ENCODE results near the gene CALY. TPM values are rescaled to one million over a fixed set of nuclear protein-coding genes. Genes with fewer than 3 reads are reported as not detected.
"Not testable (repeated sequence)": the region's sequence is repeated elsewhere in the genome, so short reads cannot be mapped to it uniquely, and the experiment has no call there.

CALY gene
- total RNA-seq, 1 experiment from 2014 or later = 0.47 TPM

- H3K9me3 ChIP-seq (ENCODE audit: control insufficient read depth in 1 of 2, insufficient read depth in 1 of 2, low read depth in 1 of 2, low read length in 2 of 2); H3K79me2 ChIP-seq (ENCODE audit: insufficient read depth, low read length); H3K9ac ChIP-seq (ENCODE audit: low read length); H3K4me3 ChIP-seq (replicated peaks in 1 of 2; ENCODE audit: low read depth in 1 of 2, low read length in 2 of 2); H3K4me2 ChIP-seq (ENCODE audit: low read length); DNase-seq (ENCODE audit: low read depth, low spot score); H3K9me2 ChIP-seq (ENCODE audit: insufficient read depth); BruUV-seq (replicated peaks); H3K27ac ChIP-seq (ENCODE audit: low read depth, low read length); ATAC-seq; H3K27me3 ChIP-seq (ENCODE audit: insufficient read depth, low read length); H2AFZ ChIP-seq (ENCODE audit: low read depth, low read length, poor library complexity, severe bottlenecking); H3K4me1 ChIP-seq (ENCODE audit: control insufficient read depth in 1 of 2, insufficient read depth in 2 of 2, low read length in 2 of 2); H4K20me1 ChIP-seq (ENCODE audit: insufficient read depth); CTCF ChIA-PET; intact Hi-C loops (cut with micrococcal nuclease); RAD21 ChIA-PET (ENCODE audit: low non-redundant PET in 1 of 2, low total read pairs in 2 of 2, uncharacterized antibody in 2 of 2, unreplicated experiment in 2 of 2); POLR2A ChIA-PET; H3K36me3 ChIP-seq (ENCODE audit: control insufficient read depth in 1 of 2, insufficient read depth in 2 of 2, low read length in 2 of 2): not testable (repeated sequence)
Observed at GRCh38 chr10:133376183-133376582, 39.5 kb upstream of the CALY start.

GRCh38 chr10:133375357-133376115, 38.8 kb upstream of the CALY start:
- Histone ChIP-seq H3K4me3 (replicated peaks in 1 of 2; ENCODE audit: low read depth in 1 of 2, low read length in 2 of 2) (no peak overlapping the region), H3K79me2 (ENCODE audit: insufficient read depth, low read length) (0 out of 2 replicates have a peak, but pooled peaks cover 4% of the 10 kb centered on the region), H3K9me3 (ENCODE audit: control insufficient read depth in 1 of 2, insufficient read depth in 1 of 2, low read depth in 1 of 2, low read length in 2 of 2) (no peaks in the 10 kb centered on the region), H3K4me2 (ENCODE audit: low read length) (no peak overlapping the region), H3K27ac (ENCODE audit: low read depth, low read length) (no peak overlapping the region), H3K27me3 (ENCODE audit: insufficient read depth, low read length) (no peaks in the 10 kb centered on the region), H2AFZ (ENCODE audit: low read depth, low read length, poor library complexity, severe bottlenecking) (no peak overlapping the region), H3K9ac (ENCODE audit: low read length) (no peak overlapping the region), H3K9me2 (ENCODE audit: insufficient read depth) (no peaks in the 10 kb centered on the region), H3K36me3 (ENCODE audit: control insufficient read depth in 1 of 2, insufficient read depth in 2 of 2, low read length in 2 of 2) (no peaks in the 10 kb centered on the region), H3K4me1 (ENCODE audit: control insufficient read depth in 1 of 2, insufficient read depth in 2 of 2, low read length in 2 of 2) (peaks cover 0 to 10% of the 10 kb centered on the region in 2 experiments; a peak in 2 of 4 replicates), H4K20me1 (ENCODE audit: insufficient read depth) (no peaks in the 10 kb centered on the region)
- BruUV-seq (replicated peaks) = no TSS peak
- RAD21 ChIA-PET (ENCODE audit: low non-redundant PET in 1 of 2, low total read pairs in 2 of 2, uncharacterized antibody in 2 of 2, unreplicated experiment in 2 of 2) = no interaction called here
- CTCF ChIA-PET = no interaction called here
- no peak for ATAC-seq
- DNase-seq (ENCODE audit: low read depth, low spot score) = no peak
- TF ChIP-seq REST (IDR thresholded peaks at IDR 0.05; ENCODE audit: low read depth) (no peak), ZBTB33 (IDR thresholded peaks at IDR 0.05; ENCODE audit: extremely low read depth, insufficient replicate concordance, low read length) (no peak), ZNF274 (IDR thresholded peaks at IDR 0.05; ENCODE audit: low read depth, low read length) (no peak), MAX (IDR thresholded peaks at IDR 0.05) (no peak), JUND (IDR thresholded peaks at IDR 0.05) (no peak), ZFX (IDR thresholded peaks at IDR 0.05) (no peak)
- intact Hi-C loops (cut with micrococcal nuclease) = no loop called here
- POLR2A ChIA-PET = no interaction called here

Data from HCT116 (cell line).